Right atrium auricular region (tissue), 2 donors: Measurements from ENCODE around the gene MAFG. TPM values are rescaled to one million over a fixed set of nuclear protein-coding genes. Genes with fewer than 3 reads are reported as not detected.
"Not testable (repeated sequence)": the region's sequence is repeated elsewhere in the genome, so short reads cannot be mapped to it uniquely, and the experiment has no call there.

Experiments
- DNase-seq: peaks from one replicate; pipeline ENCODE4 v3.0.0-alpha.2; 2019; ENCODE audit warnings: low spot score
- H3K27ac ChIP-seq, 2 donors: fragments of 200-600 bp; sonication (generic); 1 replicate in 1 of 2; 2 replicates in 1 of 2; pipeline ENCODE4 v1.5.1; 2016 to 2019
- H3K27me3 ChIP-seq, 2 donors: fragments of 200-600 bp; sonication (generic); one replicate each; pipeline versions ENCODE4 v1.5.1 to v1.6.0; 2017 to 2019
- H3K36me3 ChIP-seq: fragments of 200-600 bp; sonication (generic); one replicate; pipeline ENCODE4 v1.5.1; 2016
- H3K4me1 ChIP-seq, 2 donors: fragments of 200-600 bp; sonication (generic); one replicate each; pipeline versions ENCODE4 v1.5.1 to v1.6.0; 2017 to 2019
- H3K4me3 ChIP-seq, 2 donors: fragments of 200-600 bp; sonication (generic); 1 replicate in 1 of 2; 2 replicates in 1 of 2; pipeline ENCODE4 v1.5.1; 2017 to 2019; ENCODE audit warnings: mild to moderate bottlenecking in 1 of 2, moderate library complexity in 1 of 2
- H3K9me3 ChIP-seq, 2 donors: fragments of 200-600 bp; sonication (generic); one replicate each; pipeline ENCODE4 v1.5.1; 2019
- CTCF ChIP-seq, 2 donors: fragments of 200-600 bp; sonication (generic); IDR thresholded peaks; one replicate each; pipeline ENCODE4 v1.5.1; 2019; ENCODE audit warnings: antibody characterized with exemption in 2 of 2
- total RNA-seq, 2 donors: library from RNA; depleted of rRNA; stranded (reverse); fragments of >200 nt; gene quantifications; one replicate each; pipeline ENCODE4 v1.1.0, GENCODE V29; 2016

The MAFG gene
- total RNA-seq, 2 donors from 2014 or later = 21.8 to 26.5 TPM

GRCh38 chr17:81955756-81956544 lies 28.4 kb upstream of the MAFG start:
- H3K4me3 ChIP-seq = no peak overlapping the region

GRCh38 chr17:81955058-81955681 lies 27.6 kb upstream of the MAFG start:
- no peaks in the 10 kb centered on the region for H3K9me3 ChIP-seq
- no peak overlapping the region for H3K27ac ChIP-seq
- H3K27me3 ChIP-seq = peaks cover 0 to 16% of the 10 kb centered on the region in 2 donors
- no peaks in the 10 kb centered on the region for H3K36me3 ChIP-seq
- DNase-seq = no peak
- no peak for TF ChIP-seq CTCF (IDR thresholded peaks at IDR 0.05)
- H3K4me3 ChIP-seq = no peak overlapping the region
- peaks cover 0 to 10% of the 10 kb centered on the region in 2 donors for H3K4me1 ChIP-seq

More at GRCh38 chr17:81955756-81956544, 28.4 kb upstream of the MAFG start:
- Histone ChIP-seq H3K4me1 (peaks cover 0 to 15% of the 10 kb centered on the region in 2 donors), H3K27ac (no peak overlapping the region), H3K9me3 (no peaks in the 10 kb centered on the region), H3K27me3 (peaks cover 4 to 22% of the 10 kb centered on the region in 2 donors), H3K36me3 (no peaks in the 10 kb centered on the region)
- TF ChIP-seq CTCF (IDR thresholded peaks at IDR 0.05) = no peak
- DNase-seq = no peak

GRCh38 chr17:81954131-81955057 lies 26.9 kb upstream of the MAFG start:
- DNase-seq = no peak
- H3K27ac ChIP-seq = no peak overlapping the region
- H3K4me1 ChIP-seq = peaks cover 0 to 4% of the 10 kb centered on the region in 2 donors
- no peak for TF ChIP-seq CTCF (IDR thresholded peaks at IDR 0.05)
- no peak overlapping the region for H3K4me3 ChIP-seq
- H3K9me3 ChIP-seq = no peaks in the 10 kb centered on the region
- H3K27me3 ChIP-seq = peaks cover 0 to 10% of the 10 kb centered on the region in 2 donors
- H3K36me3 ChIP-seq = no peaks in the 10 kb centered on the region

- not testable (repeated sequence) for H3K27me3 ChIP-seq, H3K27ac ChIP-seq, H3K9me3 ChIP-seq, H3K4me3 ChIP-seq, H3K4me1 ChIP-seq, DNase-seq, H3K36me3 ChIP-seq
Observed at GRCh38 chr17:81953443-81953842, 25.9 kb upstream of the MAFG start.

GRCh38 chr17:81952792-81953228 lies 25.3 kb upstream of the MAFG start:
- Histone ChIP-seq H3K4me1 (no peaks in the 10 kb centered on the region), H3K36me3 (no peaks in the 10 kb centered on the region), H3K9me3 (no peaks in the 10 kb centered on the region), H3K27ac (no peak overlapping the region), H3K27me3 (no peaks in the 10 kb centered on the region), H3K4me3 (no peak overlapping the region)
- no peak for TF ChIP-seq CTCF (IDR thresholded peaks at IDR 0.05)
- DNase-seq = no peak
